ENCODE measurements around the gene P2RX1.

DNA sequence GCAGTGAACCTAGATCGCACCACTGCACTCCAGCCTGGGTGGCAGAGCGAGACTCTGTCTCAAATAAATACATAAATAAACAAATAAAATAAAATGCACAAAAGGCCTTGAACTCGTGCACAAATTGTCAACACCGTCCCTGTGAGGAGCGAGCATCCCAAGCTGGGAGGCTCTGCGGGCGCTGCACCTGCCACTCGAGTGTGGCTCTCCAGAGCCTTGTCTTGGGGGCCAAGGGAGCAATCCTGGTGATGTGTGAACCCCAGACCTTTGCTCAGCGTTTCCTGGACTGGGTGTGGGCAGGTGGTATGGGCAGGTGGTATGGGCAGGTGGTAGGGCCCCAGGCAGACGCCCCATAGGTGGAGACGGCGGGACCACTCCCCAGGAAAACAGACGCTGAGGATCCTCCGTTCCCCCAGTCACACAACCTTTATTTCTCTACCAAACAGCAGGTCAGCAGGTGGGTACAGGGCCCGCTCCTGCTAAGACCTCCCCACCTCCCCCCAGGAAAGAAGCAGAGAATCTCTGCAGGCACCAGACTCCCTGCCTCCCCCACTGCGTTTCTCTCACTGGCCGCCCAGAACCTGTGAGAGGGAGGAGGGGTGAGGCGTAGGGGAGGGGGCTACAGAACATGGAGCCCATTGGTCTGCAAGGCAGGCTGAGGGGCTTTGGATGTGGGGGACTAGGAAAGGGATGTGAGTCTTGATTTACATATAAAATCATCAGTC lies 7.4 kb upstream of the P2RX1 start:
- TF ChIP-seq, protein P1, sequence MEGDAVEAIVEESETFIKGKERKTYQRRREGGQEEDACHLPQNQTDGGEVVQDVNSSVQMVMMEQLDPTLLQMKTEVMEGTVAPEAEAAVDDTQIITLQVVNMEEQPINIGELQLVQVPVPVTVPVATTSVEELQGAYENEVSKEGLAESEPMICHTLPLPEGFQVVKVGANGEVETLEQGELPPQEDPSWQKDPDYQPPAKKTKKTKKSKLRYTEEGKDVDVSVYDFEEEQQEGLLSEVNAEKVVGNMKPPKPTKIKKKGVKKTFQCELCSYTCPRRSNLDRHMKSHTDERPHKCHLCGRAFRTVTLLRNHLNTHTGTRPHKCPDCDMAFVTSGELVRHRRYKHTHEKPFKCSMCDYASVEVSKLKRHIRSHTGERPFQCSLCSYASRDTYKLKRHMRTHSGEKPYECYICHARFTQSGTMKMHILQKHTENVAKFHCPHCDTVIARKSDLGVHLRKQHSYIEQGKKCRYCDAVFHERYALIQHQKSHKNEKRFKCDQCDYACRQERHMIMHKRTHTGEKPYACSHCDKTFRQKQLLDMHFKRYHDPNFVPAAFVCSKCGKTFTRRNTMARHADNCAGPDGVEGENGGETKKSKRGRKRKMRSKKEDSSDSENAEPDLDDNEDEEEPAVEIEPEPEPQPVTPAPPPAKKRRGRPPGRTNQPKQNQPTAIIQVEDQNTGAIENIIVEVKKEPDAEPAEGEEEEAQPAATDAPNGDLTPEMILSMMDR (IDR thresholded peaks at IDR 0.05): no peak
- no peak for TF ChIP-seq POLR2A (IDR thresholded peaks at IDR 0.05)
